HEK293T (cell line): Measurements from ENCODE around the gene CARD14.
"Not testable (repeated sequence)": the region's sequence is repeated elsewhere in the genome, so short reads cannot be mapped to it uniquely, and the experiment has no call there.

ENCODE experiments used
- CTCF ChIA-PET: fragments of 350-600 bp; formaldehyde crosslinking; extraction: SDS; loops from one replicate; lab custom pipeline; 2021; ENCODE audit warnings: antibody characterized with exemption, inconsistent platforms; lab: Yijun Ruan, JAX
- POLR2A ChIA-PET: fragments of 350-600 bp; formaldehyde crosslinking; extraction: SDS; loops from one replicate; lab custom pipeline; 2020; ENCODE audit warnings: antibody characterized with exemption, inconsistent platforms; lab: Yijun Ruan, JAX
- DNase-seq: peaks from one replicate; pipeline ENCODE4 v3.0.0; 2012; ENCODE audit warnings: mixed read lengths; ENCODE audit errors: extremely low spot score
- ARNT ChIP-seq: fragments of 450-650 bp; IDR thresholded peaks from 2 replicates; pipeline ENCODE4 v1.6.1; 2017; ENCODE audit warnings: mild to moderate bottlenecking
- BHLHE40 ChIP-seq: fragments of 450-650 bp; IDR thresholded peaks from 2 replicates; pipeline ENCODE4 v1.6.1; 2016; ENCODE audit warnings: mild to moderate bottlenecking, moderate library complexity, borderline replicate concordance
- CTBP1 ChIP-seq: fragments of 450-650 bp; IDR thresholded peaks from 2 replicates; pipeline ENCODE4 v1.6.1; 2016; ENCODE audit warnings: borderline replicate concordance
- ELF4 ChIP-seq: fragments of 450-650 bp; IDR thresholded peaks from 2 replicates; pipeline ENCODE4 v1.6.1; 2017; ENCODE audit warnings: antibody characterized with exemption
- FOXA1 ChIP-seq: fragments of 450-650 bp; IDR thresholded peaks from 2 replicates; pipeline ENCODE4 v1.6.1; 2016; ENCODE audit warnings: mild to moderate bottlenecking
- FOXK2 ChIP-seq: fragments of 450-650 bp; IDR thresholded peaks from 2 replicates; pipeline ENCODE4 v1.6.1; 2016; ENCODE audit warnings: mild to moderate bottlenecking
- FOXM1 ChIP-seq: fragments of 450-650 bp; IDR thresholded peaks from 2 replicates; pipeline ENCODE4 v1.6.1; 2017; ENCODE audit warnings: mild to moderate bottlenecking, borderline replicate concordance
- HDGF ChIP-seq: fragments of 450-650 bp; IDR thresholded peaks from 2 replicates; pipeline ENCODE4 v1.6.1; 2017; ENCODE audit warnings: antibody characterized with exemption, borderline replicate concordance
- L3MBTL2 ChIP-seq: fragments of 450-650 bp; conservative IDR thresholded peaks from 2 replicates; pipeline ENCODE4 v1.6.1; 2016; ENCODE audit warnings: mild to moderate bottlenecking
- LEF1 ChIP-seq: fragments of 450-650 bp; IDR thresholded peaks from 2 replicates; pipeline ENCODE4 v1.6.1; 2017; ENCODE audit warnings: mild to moderate bottlenecking, borderline replicate concordance
- NFRKB ChIP-seq: fragments of 450-650 bp; IDR thresholded peaks from 2 replicates; pipeline ENCODE4 v1.6.1; 2016; ENCODE audit warnings: mild to moderate bottlenecking, moderate library complexity
- SP1 ChIP-seq: fragments of 450-650 bp; IDR thresholded peaks from 2 replicates; pipeline ENCODE4 v1.6.1; 2017
- SUZ12 ChIP-seq: fragments of 450-650 bp; IDR thresholded peaks from 2 replicates; pipeline ENCODE4 v1.6.1; 2016; ENCODE audit warnings: mild to moderate bottlenecking
- TARDBP ChIP-seq: fragments of 450-650 bp; IDR thresholded peaks from 2 replicates; pipeline ENCODE4 v1.6.1; 2016
- ZNF384 ChIP-seq: fragments of 450-650 bp; IDR thresholded peaks from 2 replicates; pipeline ENCODE4 v1.6.1; 2016
- TF ChIP-seq, protein P1 (sequence below): fragments of 450-650 bp; IDR thresholded peaks from 2 replicates; pipeline ENCODE4 v1.6.1; 2016

Gene CARD14

DNA sequence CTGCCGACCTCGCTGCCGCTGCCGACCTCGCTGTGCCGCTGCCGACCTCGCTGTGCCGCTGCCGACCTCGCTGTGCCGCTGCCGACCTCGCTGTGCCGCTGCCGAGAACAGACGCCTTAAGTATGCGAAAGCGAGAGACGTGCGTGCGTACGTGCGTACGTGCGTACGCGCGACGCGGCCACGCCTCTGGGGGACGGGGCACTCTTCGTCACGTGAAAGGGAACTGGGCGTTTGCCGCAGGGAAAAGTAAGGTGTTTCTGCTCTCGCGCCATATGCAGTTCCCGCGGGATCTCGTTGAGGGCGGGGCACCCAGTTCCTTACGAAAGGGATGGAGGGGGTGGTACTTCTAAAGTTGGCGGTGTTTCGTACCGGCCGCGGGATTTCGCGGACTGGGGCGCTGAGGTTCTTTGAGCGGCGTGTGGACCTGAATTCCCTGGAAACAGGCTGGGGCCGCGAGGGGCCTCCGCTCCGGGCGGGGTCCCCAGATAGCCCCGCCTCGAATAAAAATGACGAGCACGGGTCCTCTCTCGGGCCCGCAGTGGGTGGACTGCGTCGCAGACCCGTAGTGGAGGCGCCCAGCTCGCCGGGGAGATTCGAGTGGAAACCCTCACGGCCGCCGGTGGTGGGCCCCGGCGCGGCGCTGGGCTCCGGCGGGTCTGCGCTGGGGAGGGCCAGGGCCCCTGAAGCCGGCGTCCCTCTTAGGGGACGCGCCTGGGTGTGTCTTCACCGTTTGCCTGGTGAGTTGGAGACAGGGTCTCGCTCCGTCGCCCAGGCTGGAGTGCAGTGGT lies 22.6 kb upstream of the CARD14 start, which contains the start of gene EIF4A3:
Gene EIF4A3, minus strand, starts transcription at position 94 of the 788 bp plus-strand sequence. CDS start 167 bp downstream, outside the sequence.
- TF ChIP-seq, protein P1, sequence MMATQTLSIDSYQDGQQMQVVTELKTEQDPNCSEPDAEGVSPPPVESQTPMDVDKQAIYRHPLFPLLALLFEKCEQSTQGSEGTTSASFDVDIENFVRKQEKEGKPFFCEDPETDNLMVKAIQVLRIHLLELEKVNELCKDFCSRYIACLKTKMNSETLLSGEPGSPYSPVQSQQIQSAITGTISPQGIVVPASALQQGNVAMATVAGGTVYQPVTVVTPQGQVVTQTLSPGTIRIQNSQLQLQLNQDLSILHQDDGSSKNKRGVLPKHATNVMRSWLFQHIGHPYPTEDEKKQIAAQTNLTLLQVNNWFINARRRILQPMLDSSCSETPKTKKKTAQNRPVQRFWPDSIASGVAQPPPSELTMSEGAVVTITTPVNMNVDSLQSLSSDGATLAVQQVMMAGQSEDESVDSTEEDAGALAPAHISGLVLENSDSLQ, result peak; percentile 31; the same call in 1 of the 2 replicates
- TF ChIP-seq FOXA1, result no peak
- ChIA-PET CTCF (no interaction called here), POLR2A (interaction anchor here (0.7 to 4.6 kb wide), 9 partner anchors 10 to 78 kb away, joined by 3 to 16 read pairs (median 4); partner anchors contain the start of genes GAA, SGSH and SLC26A11)
- peak; percentile 99 for DNase-seq

DNA sequence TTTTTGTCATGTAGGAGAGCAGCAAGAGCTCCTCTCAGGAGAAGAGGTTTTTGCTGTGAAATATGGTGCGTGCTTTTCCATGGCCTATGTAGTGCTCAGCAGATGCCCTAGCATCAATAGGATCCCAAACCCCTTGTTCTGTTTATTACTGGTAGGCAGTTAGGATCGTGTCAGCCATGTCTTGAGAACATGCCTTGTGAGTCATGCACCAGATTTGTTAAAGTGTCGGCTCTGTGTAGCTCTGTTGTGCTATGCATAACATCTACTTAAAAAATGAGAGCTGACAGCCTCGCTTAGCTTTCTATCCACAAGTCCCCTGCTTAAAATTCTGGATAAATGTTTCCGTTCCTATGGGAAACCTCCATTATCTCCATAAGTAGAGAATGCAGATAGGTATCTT lies 18.5 kb upstream of the CARD14 start:
- ChIA-PET POLR2A (interaction anchor here (1.1 to 4.6 kb wide), 2 partner anchors 50 to 158 kb away, joined by 3 to 16 read pairs; partner anchors contain the start of gene GAA), CTCF (no interaction called here)
- no peak for DNase-seq
- TF ChIP-seq ARNT (no peak), NFRKB (no peak), FOXK2 (no peak), BHLHE40 (no peak), LEF1 (no peak), FOXA1 (no peak), ZNF384 (no peak), FOXM1 (no peak), L3MBTL2 (no peak), ELF4 (no peak), HDGF (no peak)
- TF ChIP-seq, protein P1, result no peak

DNA sequence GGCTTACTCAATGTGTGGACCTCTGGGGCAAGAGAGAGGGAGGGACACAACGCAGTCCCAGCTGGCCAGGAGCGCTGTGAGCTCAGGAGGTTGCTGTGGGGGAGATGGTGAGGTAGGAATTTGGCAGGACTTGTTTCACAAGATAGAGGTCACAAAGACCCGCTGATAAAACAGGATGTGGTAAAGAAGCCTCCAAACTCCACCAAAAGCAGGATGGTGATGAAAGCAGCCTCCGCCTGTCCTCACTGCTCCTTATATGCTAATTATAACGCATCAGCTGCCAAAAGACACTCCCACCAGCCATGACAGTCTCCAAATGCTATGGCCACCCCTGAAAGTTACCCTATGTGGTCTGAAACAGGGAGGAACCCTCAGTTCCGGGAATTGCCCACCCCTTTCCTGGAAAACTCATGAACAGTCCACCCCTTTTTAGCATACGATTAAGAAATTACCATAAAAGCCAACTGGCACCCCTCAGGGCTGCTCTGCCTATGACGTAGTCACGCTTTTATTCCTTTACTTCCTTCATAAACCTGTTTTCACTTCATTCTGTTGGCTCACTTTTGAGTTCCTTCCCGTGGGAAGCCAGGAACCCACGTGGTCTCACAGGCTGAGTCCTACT lies 17.6 kb upstream of the CARD14 start:
- CTCF ChIA-PET, result no interaction called here
- TF ChIP-seq LEF1 (no peak), SUZ12 (no peak), NFRKB (no peak), BHLHE40 (no peak), HDGF (no peak), TARDBP (no peak), ELF4 (no peak), ZNF384 (no peak), L3MBTL2 (no peak), FOXA1 (no peak), FOXM1 (no peak), CTBP1 (no peak), ARNT (no peak), SP1 (no peak), FOXK2 (no peak)
- TF ChIP-seq, protein P1, result no peak
- no peak for DNase-seq
- POLR2A ChIA-PET, result no interaction called here

DNA sequence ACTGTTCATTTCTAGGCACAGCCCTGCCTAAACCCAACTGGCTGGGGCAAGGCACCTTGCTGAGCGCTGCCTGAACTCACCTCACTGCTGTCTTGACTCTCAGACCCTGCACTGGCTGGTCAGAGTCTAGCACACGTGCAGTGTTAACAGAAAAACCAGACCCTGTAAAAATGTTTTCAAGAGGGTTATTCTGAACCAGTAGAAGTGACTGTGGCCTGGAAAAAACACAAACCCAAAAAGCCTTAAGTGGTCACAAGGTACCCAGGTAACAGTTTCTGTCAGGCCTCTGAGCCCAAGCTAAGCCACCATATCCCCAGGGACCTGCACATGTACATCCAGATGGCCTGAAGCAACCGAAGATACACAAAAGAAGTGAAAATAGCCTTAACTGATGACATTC lies 16.8 kb upstream of the CARD14 start:
- no peak for DNase-seq
- POLR2A ChIA-PET, result no interaction called here
- CTCF ChIA-PET, result no interaction called here
- TF ChIP-seq, protein P1, result no peak
- TF ChIP-seq TARDBP, result no peak
- TF ChIP-seq FOXK2, result no peak

DNA sequence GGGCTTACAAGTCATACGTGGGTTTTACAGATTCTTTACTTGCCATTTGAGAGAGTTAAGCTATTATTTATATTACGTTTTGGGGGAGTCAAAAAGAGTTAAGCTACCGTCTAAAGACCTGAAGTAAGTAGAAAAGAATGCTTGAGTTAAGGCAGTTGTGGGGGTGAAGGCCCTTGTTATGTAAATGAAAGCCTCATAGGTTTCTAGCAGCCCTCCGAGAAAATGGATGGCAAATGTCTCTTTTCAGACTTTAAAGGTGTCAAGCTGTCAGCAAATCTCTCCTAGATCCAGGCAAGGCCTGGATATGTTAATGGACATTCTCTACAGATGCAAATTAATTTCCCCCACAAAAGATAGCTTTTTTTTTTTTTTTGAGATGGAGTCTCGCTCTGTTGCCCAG lies 15.7 kb upstream of the CARD14 start:
- CTCF ChIA-PET, result no interaction called here
- no peak for DNase-seq
- POLR2A ChIA-PET, result interaction anchor here (1.0 kb wide), 1 partner anchor 8 kb away, joined by 4 read pairs; no protein-coding TSS in a partner anchor
- no peak for TF ChIP-seq BHLHE40

DNA sequence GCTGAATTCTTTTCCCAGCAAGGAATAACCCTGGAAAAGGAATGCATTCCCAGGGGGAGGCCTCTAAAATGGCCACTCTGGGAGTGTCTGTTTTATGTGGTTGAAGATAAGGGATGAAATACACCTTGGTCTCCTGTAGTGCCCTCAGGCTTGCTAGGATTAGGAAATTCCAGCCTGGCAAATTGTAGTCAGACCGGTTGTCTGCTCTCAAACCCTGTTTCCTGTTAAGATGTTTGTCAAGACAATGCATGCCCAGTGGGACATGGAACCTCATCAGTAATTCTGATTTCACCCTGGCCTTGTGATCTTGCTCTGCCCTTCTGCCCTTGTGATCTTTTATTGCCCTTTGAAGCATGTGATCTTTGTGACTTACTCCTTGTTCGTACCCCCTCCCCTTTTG lies 14.2 kb upstream of the CARD14 start:
- POLR2A ChIA-PET, CTCF ChIA-PET: not testable (repeated sequence)

More for the DNA sequence above, 14.2 kb upstream of the CARD14 start:
- not testable (repeated sequence) for DNase-seq
